Ishikawa (cell line): Measurements from ENCODE around the gene PTCH1.

Experiments
- CEBPB ChIP-seq: IDR thresholded peaks from 2 replicates; pipeline ENCODE4 v1.6.1; 2012
- CREB1 ChIP-seq: IDR thresholded peaks from 2 replicates; pipeline ENCODE4 v1.6.1; 2012; ENCODE audit warnings: low read depth
- EP300 ChIP-seq: IDR thresholded peaks from 2 replicates; pipeline ENCODE4 v1.6.1; 2012; ENCODE audit warnings: borderline replicate concordance
- FOXM1 ChIP-seq: IDR thresholded peaks from 2 replicates; pipeline ENCODE4 v1.6.1; 2012; ENCODE audit warnings: low read depth, borderline replicate concordance
- MAX ChIP-seq: IDR thresholded peaks from 2 replicates; pipeline ENCODE4 v1.6.1; 2012
- NFIC ChIP-seq: IDR thresholded peaks from 2 replicates; pipeline ENCODE4 v1.6.1; 2012
- RAD21 ChIP-seq: IDR thresholded peaks from 2 replicates; pipeline ENCODE4 v1.6.1; 2012; ENCODE audit warnings: low read depth
- TAF1 ChIP-seq: IDR thresholded peaks from 2 replicates; pipeline ENCODE4 v1.6.1; 2012; ENCODE audit warnings: low read depth, mild to moderate bottlenecking
- TCF12 ChIP-seq: IDR thresholded peaks from 2 replicates; pipeline ENCODE4 v1.6.1; 2012; ENCODE audit warnings: low read depth
- YY1 ChIP-seq: IDR thresholded peaks from 2 replicates; pipeline ENCODE4 v1.6.1; 2012; ENCODE audit warnings: low read depth
- ZBTB7A ChIP-seq: IDR thresholded peaks from 2 replicates; pipeline ENCODE4 v1.6.1; 2012; ENCODE audit warnings: low read depth

- TF ChIP-seq RAD21 (no peak), EP300 (no peak), YY1 (no peak), MAX (no peak), ZBTB7A (no peak), TCF12 (no peak), TAF1 (no peak), NFIC (no peak), CREB1 (no peak), CEBPB (0 out of 2 replicates have a peak, but pooled peaks have one; percentile 1), FOXM1 (no peak)
Measured at GRCh38 chr9:95494022-95494415, 22.8 kb downstream of the PTCH1 start.
